Thyroid gland (tissue), 4 donors: Measurements from ENCODE around the gene TCF12.

Experiments
- CTCF ChIP-seq, 6 experiments: fragments of 200-600 bp in 3 of 6; fragments of 450-650 bp in 3 of 6; sonication (generic) in 3 of 6; IDR thresholded peaks; one replicate each; pipeline ENCODE4 v1.5.1; 2016 to 2019; ENCODE audit warnings: antibody characterized with exemption in 6 of 6, mild to moderate bottlenecking in 2 of 6, inconsistent platforms in 1 of 6, moderate library complexity in 1 of 6
- POLR2A ChIP-seq, 2 donors: fragments of 450-650 bp; IDR thresholded peaks; one replicate each; pipeline ENCODE4 v1.6.1; 2017; ENCODE audit warnings: antibody characterized with exemption in 2 of 2, mild to moderate bottlenecking in 2 of 2, moderate library complexity in 1 of 2

DNA sequence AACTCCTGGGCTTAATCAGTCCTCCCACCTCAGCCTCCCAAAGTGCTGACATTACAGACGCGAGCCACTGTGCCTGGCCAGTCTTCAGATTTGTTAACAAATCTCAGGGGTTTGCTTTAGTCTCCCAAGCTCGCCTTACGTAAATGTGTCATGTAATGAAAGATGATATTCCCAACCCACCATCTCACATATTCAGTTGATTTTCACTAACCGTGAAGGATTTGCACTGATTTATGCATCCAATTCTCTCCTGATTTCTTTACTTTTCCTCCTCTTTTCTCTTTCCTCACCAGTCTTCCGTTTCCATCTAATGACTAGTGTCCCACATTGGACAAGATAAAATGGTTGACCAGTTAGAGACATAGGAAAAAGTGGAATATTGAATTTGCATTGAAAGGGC lies 72.6 kb downstream of the TCF12 start:
- TF ChIP-seq CTCF (IDR thresholded peaks at IDR 0.05) = no peak
- TF ChIP-seq POLR2A (IDR thresholded peaks at IDR 0.05) = no peak
